Adrenal gland (tissue), 5 donors: Measurements from ENCODE around the gene VTCN1.

ENCODE experiments used
- CTCF ChIP-seq, 6 experiments: fragments of 450-650 bp in 4 of 6; fragments of 200-600 bp in 2 of 6; sonication (generic) in 1 of 6; IDR thresholded peaks; 1 replicate in 5 of 6; 2 replicates in 1 of 6; pipeline versions ENCODE4 v1.5.1 to v1.8.0; 2016 to 2021; ENCODE audit warnings: antibody characterized with exemption in 6 of 6, mild to moderate bottlenecking in 2 of 6, moderate library complexity in 1 of 6
- POLR2A ChIP-seq, 2 donors: fragments of 450-650 bp; IDR thresholded peaks; one replicate each; pipeline ENCODE4 v1.6.1; 2017; ENCODE audit warnings: antibody characterized with exemption in 2 of 2, mild to moderate bottlenecking in 2 of 2, moderate library complexity in 1 of 2
- donor health status: DM: no; HTN: no; CAD: no.

- TF ChIP-seq CTCF (IDR thresholded peaks at IDR 0.05) (no peak), POLR2A (IDR thresholded peaks at IDR 0.05) (no peak)
These were observed 64.0 kb downstream of the VTCN1 start for GRCh38 chr1:117146575-117147340.
